Right cardiac atrium (tissue), 5 donors: ENCODE measurements around the gene PI4KA. TPM values are rescaled to one million over a fixed set of nuclear protein-coding genes. Genes with fewer than 3 reads are reported as not detected.

Experiments
- polyA plus RNA-seq: library from polyadenylated mRNA; stranded (reverse); fragments of 200-250 nt; gene quantifications from one replicate; pipeline ENCODE4 v1.2.3, GENCODE V29; 2013
- total RNA-seq, 4 donors: library from RNA; stranded (reverse); fragmentation: NEBNext Ultra II Directional; extraction: Animal tissue kit (Norgen Biotek cat#: 25700); gene quantifications; one replicate each; pipeline ENCODE4 v1.2.1, GENCODE V29; 2021
- donor health status: healthy with polysubstance abuse.
- donor health status: DM: no; HTN: yes; CAD: no.
- donor health status: DM: no; HTN: no; CAD: no.
- donor health status: DM: no; HTN: yes; CAD: no; lungs with severe emphysema.
- donor health status: DM: yes; HTN: yes; CAD: no.

PI4KA gene
- total and polyA plus RNA-seq, 5 donors = 31.3 to 61.9 (median 52.5) TPM

Other genes starting within 250 kb of the PI4KA start
- under 1 TPM; 0.20 to 0.76 (median 0.56) TPM for gene SERPIND1, start 84.7 kb downstream of the PI4KA start, total RNA-seq
- 1.4 TPM for gene SERPIND1, start 84.7 kb downstream of the PI4KA start, polyA plus RNA-seq
- 10 to 100 TPM; 25.1 to 27.8 (median 26.5) TPM for gene SNAP29, start 196 bp upstream of the PI4KA start, total RNA-seq
- 18.8 TPM for gene SNAP29, start 196 bp upstream of the PI4KA start, polyA plus RNA-seq
- 10 to 100 TPM; 50.5 to 53.7 (median 52.0) TPM for gene CRKL, start 58.6 kb upstream of the PI4KA start, total RNA-seq
- 20.8 TPM for gene CRKL, start 58.6 kb upstream of the PI4KA start, polyA plus RNA-seq
- gene AIFM3, start 108.4 kb upstream of the PI4KA start, total RNA-seq = 1 to 10 TPM; 1.0 to 2.1 (median 1.4) TPM
- 1.4 TPM for gene AIFM3, start 108.4 kb upstream of the PI4KA start, polyA plus RNA-seq
- gene LZTR1, start 123.5 kb upstream of the PI4KA start, total RNA-seq = 10 to 100 TPM; 28.3 to 33.2 (median 31.1) TPM
- gene LZTR1, start 123.5 kb upstream of the PI4KA start, polyA plus RNA-seq = 20.4 TPM
- 10 to 100 TPM; 23.2 to 25.2 (median 23.8) TPM for gene THAP7, start 143.3 kb upstream of the PI4KA start, total RNA-seq
- gene THAP7, start 143.3 kb upstream of the PI4KA start, polyA plus RNA-seq = 38.2 TPM
- gene P2RX6, start 156.4 kb upstream of the PI4KA start, total RNA-seq = 1 to 10 TPM; 1.7 to 6.7 (median 4.8) TPM
- 2.1 TPM for gene P2RX6, start 156.4 kb upstream of the PI4KA start, polyA plus RNA-seq
- 1 to 10 TPM in 2 of 4 donors, under 1 TPM in 2; 0.33 to 1.9 (median 0.77) TPM for gene SLC7A4, start 173.8 kb upstream of the PI4KA start, total RNA-seq
- gene SLC7A4, start 173.8 kb upstream of the PI4KA start, polyA plus RNA-seq = 0.59 TPM
- not detected for gene LRRC74B, start 187.1 kb upstream of the PI4KA start, total RNA-seq
- gene LRRC74B, start 187.1 kb upstream of the PI4KA start, polyA plus RNA-seq = not detected